Measurements from ENCODE around the gene LYRM7. TPM values are rescaled to one million over a fixed set of nuclear protein-coding genes. Genes with fewer than 3 reads are reported as not detected.
"Not testable (repeated sequence)": the region's sequence is repeated elsewhere in the genome, so short reads cannot be mapped to it uniquely, and the experiment has no call there.

The LYRM7 gene
- total RNA-seq, 3 donors from 2014 or later: 5.9 to 20.3 (median 15.8) TPM

DNA sequence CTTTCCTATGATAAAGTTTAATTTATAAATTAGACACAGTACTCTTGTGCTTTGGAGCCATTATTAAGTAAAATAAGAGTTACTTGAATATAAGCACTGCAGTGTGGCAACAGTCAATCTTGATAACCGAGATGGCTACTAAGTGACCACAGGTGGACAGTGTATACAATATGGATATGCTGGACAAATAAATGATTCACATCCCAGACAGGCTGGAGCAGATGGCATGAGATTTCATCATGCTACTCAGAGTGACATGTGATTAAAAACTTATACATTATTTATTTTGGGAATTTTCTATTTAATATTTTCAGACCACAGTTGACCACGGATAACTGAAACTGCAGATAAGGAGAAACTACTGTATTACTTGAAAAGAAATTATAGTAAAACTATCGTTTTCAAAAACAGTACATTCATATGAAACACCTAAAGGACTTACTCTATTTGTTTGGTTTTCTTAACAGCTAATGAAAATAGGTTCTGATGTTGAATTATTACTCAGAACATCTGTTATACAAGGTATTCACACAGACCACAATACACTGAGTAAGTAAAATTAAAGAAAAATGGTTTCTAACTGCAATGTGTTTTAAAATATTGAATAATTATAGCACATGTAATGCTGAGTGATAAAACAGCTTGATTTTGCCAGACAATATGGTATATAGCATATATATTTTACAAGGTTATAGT, 16.0 kb downstream of the LYRM7 start:
- Histone ChIP-seq H3K4me3 (no peak overlapping the region), H3K27me3 (no peaks in the 10 kb centered on the region), H3K36me3 (no peaks in the 10 kb centered on the region), H3K9me3 (no peaks in the 10 kb centered on the region), H3K4me1 (no peaks in the 10 kb centered on the region), H3K27ac (no peak overlapping the region)
- intact Hi-C loops (cut with DNase I; ENCODE audit: low total_unique reads): no loop called here
- TF ChIP-seq POLR2A (IDR thresholded peaks at IDR 0.05) (no peak), POLR2AphosphoS5 (IDR thresholded peaks at IDR 0.05) (no peak), CTCF (IDR thresholded peaks at IDR 0.05) (no peak)
- DNase-seq (ENCODE audit: low spot score in 2 of 2): no peak

- Histone ChIP-seq H3K4me1 (no peaks in the 10 kb centered on the region), H3K27ac (no peak overlapping the region)
- TF ChIP-seq CTCF (IDR thresholded peaks at IDR 0.05) (no peak), POLR2A (IDR thresholded peaks at IDR 0.05) (no peak), POLR2AphosphoS5 (IDR thresholded peaks at IDR 0.05) (no peak)
Measured at GRCh38 chr5:131193106-131193505, 22.4 kb downstream of the LYRM7 start.

DNA sequence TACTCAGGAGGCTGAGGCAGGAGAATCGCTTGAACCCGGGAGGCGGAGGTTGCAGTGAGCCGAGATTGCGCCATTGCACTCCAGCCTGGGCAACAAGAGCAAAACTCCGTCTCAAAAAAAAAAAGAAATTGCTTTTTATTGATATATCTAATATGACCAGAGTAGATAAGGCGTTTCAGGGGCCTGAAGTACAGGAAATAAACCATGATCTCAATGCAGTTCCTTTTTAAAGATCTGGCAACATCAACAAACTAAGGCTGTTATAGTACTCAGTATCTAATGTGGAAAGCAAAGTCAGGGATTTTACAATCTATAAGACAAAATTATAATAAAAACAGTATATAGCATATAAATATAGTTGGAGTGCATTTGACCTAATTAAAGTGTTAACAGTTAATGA, 23.2 kb downstream of the LYRM7 start:
- H3K27me3 ChIP-seq; H3K27ac ChIP-seq; H3K36me3 ChIP-seq; intact Hi-C loops (cut with DNase I; ENCODE audit: low total_unique reads); DNase-seq (ENCODE audit: low spot score in 2 of 2); H3K9me3 ChIP-seq; H3K4me1 ChIP-seq; H3K4me3 ChIP-seq: not testable (repeated sequence)

More at GRCh38 chr5:131193106-131193505, 22.4 kb downstream of the LYRM7 start:
- Histone ChIP-seq H3K36me3 (no peaks in the 10 kb centered on the region), H3K9me3 (no peaks in the 10 kb centered on the region), H3K4me3 (no peak overlapping the region), H3K27me3 (no peaks in the 10 kb centered on the region)
- intact Hi-C loops (cut with DNase I; ENCODE audit: low total_unique reads): no loop called here
- no peak for DNase-seq (ENCODE audit: low spot score in 2 of 2)

GRCh38 chr5:131194725-131195124, 24.0 kb downstream of the LYRM7 start:
- H3K4me3 ChIP-seq: no peak overlapping the region
- intact Hi-C loops (cut with DNase I; ENCODE audit: low total_unique reads): no loop called here
- H3K27ac ChIP-seq: no peak overlapping the region
- H3K4me1 ChIP-seq: no peaks in the 10 kb centered on the region
- DNase-seq (ENCODE audit: low spot score in 2 of 2): no peak
- H3K27me3 ChIP-seq: no peaks in the 10 kb centered on the region
- no peaks in the 10 kb centered on the region for H3K36me3 ChIP-seq
- no peaks in the 10 kb centered on the region for H3K9me3 ChIP-seq
- no peak for TF ChIP-seq POLR2A (IDR thresholded peaks at IDR 0.05)
- TF ChIP-seq POLR2AphosphoS5 (IDR thresholded peaks at IDR 0.05): no peak
- no peak for TF ChIP-seq CTCF (IDR thresholded peaks at IDR 0.05)

- H3K27ac ChIP-seq: no peak overlapping the region
- no peak overlapping the region for H3K4me3 ChIP-seq
- DNase-seq (ENCODE audit: low spot score in 2 of 2): no peak
- intact Hi-C loops (cut with DNase I; ENCODE audit: low total_unique reads): no loop called here
- no peaks in the 10 kb centered on the region for H3K4me1 ChIP-seq
- no peak for TF ChIP-seq POLR2A (IDR thresholded peaks at IDR 0.05)
- TF ChIP-seq POLR2AphosphoS5 (IDR thresholded peaks at IDR 0.05): no peak
- no peak for TF ChIP-seq CTCF (IDR thresholded peaks at IDR 0.05)
- H3K9me3 ChIP-seq: no peaks in the 10 kb centered on the region
- H3K36me3 ChIP-seq: no peaks in the 10 kb centered on the region
- H3K27me3 ChIP-seq: no peaks in the 10 kb centered on the region
Measured at GRCh38 chr5:131195696-131196095, 25.0 kb downstream of the LYRM7 start.

Data from breast epithelium (tissue), 4 donors.